GM21390 (cell line): ENCODE measurements around the gene BCAT1.

ENCODE experiments used
- ATAC-seq: cut with Tn5 transposase; IDR thresholded peaks from one replicate; pipeline ENCODE4 v1.9.1; 2021; ENCODE audit not compliant: unreplicated experiment

Gene BCAT1

GRCh38 chr12:24772813-24773212 lies 176.1 kb downstream of the BCAT1 start:
- ATAC-seq = no peak

- no peak for ATAC-seq
Observed at GRCh38 chr12:24770821-24771220, 178.1 kb downstream of the BCAT1 start.

GRCh38 chr12:24770334-24770733 lies 178.6 kb downstream of the BCAT1 start:
- no peak for ATAC-seq

DNA sequence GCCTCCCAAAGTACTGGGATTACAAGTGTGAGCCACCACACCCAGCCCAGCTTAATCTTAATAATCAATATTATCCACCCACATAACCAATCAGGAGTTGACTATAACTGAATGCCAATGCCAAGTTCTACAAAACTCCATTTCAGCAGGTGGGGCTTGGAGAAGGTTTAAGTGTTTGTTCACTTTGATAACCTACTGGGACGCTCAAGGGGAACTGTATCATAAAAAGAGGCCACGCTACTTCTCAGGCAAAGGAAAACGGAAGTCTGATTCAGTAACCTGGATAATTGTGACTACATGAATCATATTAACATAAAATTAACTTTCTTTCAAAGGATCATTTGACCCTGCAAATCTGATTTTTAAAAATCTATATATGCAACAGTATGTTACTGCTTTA lies 179.2 kb downstream of the BCAT1 start:
- no peak for ATAC-seq

- no peak for ATAC-seq
Observed at GRCh38 chr12:24768415-24768814, 180.5 kb downstream of the BCAT1 start.

- ATAC-seq = no peak
Observed at GRCh38 chr12:24767016-24767415, 181.9 kb downstream of the BCAT1 start.

GRCh38 chr12:24764712-24765111 lies 184.2 kb downstream of the BCAT1 start:
- ATAC-seq = no peak

- ATAC-seq = no peak
Observed at GRCh38 chr12:24760606-24761378, 188.1 kb downstream of the BCAT1 start.

DNA sequence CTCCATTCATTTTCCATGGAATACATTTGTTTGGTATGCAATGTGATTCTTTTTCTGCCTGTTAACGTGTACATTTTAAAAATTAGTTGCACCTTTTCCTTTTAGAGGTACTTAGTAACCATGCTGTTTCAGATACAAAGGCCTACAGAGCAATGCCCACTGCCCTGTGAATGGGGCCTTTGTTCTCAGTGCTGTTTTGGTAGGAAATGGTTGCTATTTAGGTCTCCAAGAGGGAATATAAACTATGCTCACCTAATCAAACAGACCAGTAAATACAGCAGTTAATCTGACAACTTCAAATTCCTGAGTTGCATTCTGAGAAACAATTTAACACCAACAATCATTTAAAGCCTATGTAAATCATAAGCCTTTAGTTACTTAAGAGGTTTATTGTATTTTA lies 188.7 kb downstream of the BCAT1 start:
- ATAC-seq = no peak
